Neuronal stem cell (in vitro differentiated cells): ENCODE data around the gene MASP1.

ENCODE experiments used
- DNase-seq: peaks from one replicate; pipeline ENCODE4 v3.0.0-alpha.2; 2013; ENCODE audit warnings: low spot score
- H2AFZ ChIP-seq: one replicate; pipeline ENCODE4 v1.6.1; 2013; ENCODE audit warnings: mild to moderate bottlenecking, low read length, inconsistent platforms
- H2AK5ac ChIP-seq: 2 replicates; pipeline ENCODE4 v1.6.1; 2013; ENCODE audit warnings: low read depth, mild to moderate bottlenecking, inconsistent platforms, low read length, moderate library complexity, mixed read lengths
- H2BK120ac ChIP-seq: 2 replicates; pipeline ENCODE4 v1.6.1; 2013; ENCODE audit warnings: low read depth, mild to moderate bottlenecking, inconsistent platforms, low read length, moderate library complexity, mixed read lengths
- H2BK12ac ChIP-seq: one replicate; pipeline ENCODE4 v1.6.1; 2013; ENCODE audit warnings: low read length, inconsistent platforms
- H2BK15ac ChIP-seq: 2 replicates; pipeline ENCODE4 v1.6.1; 2013; ENCODE audit warnings: mild to moderate bottlenecking, low read length, inconsistent platforms, mixed read lengths
- H2BK5ac ChIP-seq: one replicate; pipeline ENCODE4 v1.6.1; 2013; ENCODE audit warnings: inconsistent platforms, mild to moderate bottlenecking, low read length, moderate library complexity
- H3K14ac ChIP-seq: one replicate; pipeline ENCODE4 v1.6.1; 2013; ENCODE audit warnings: low read length, inconsistent platforms
- H3K18ac ChIP-seq: 2 replicates; pipeline ENCODE4 v1.6.1; 2013; ENCODE audit warnings: low read length, inconsistent platforms
- H3K23ac ChIP-seq: 2 replicates; pipeline ENCODE4 v1.6.1; 2013; ENCODE audit warnings: low read depth, mild to moderate bottlenecking, mixed read lengths, low read length, inconsistent platforms; ENCODE audit not compliant: poor library complexity
- H3K27ac ChIP-seq: replicated peaks from 3 replicates; pipeline ENCODE4 v1.5.1; 2013; ENCODE audit warnings: low read length, inconsistent platforms
- H3K27me3 ChIP-seq, 3 experiments: 2 replicates each; pipeline ENCODE4 v1.6.1; 2013; ENCODE audit warnings: low read length in 3 of 3, mild to moderate bottlenecking in 2 of 3, inconsistent platforms in 1 of 3, low read depth in 1 of 3, mixed read lengths in 1 of 3, moderate library complexity in 1 of 3; ENCODE audit not compliant: control insufficient read depth in 3 of 3, insufficient read depth in 3 of 3
- H3K36me3 ChIP-seq, 2 donors: replicated peaks in 1 of 2; 2 replicates each; pipeline ENCODE4 v1.6.1; 2013; ENCODE audit warnings: low read length in 2 of 2; ENCODE audit not compliant: control insufficient read depth in 2 of 2, insufficient read depth in 2 of 2
- H3K4ac ChIP-seq: 2 replicates; pipeline ENCODE4 v1.6.1; 2013; ENCODE audit warnings: inconsistent platforms, mild to moderate bottlenecking, low read length, moderate library complexity
- H3K4me1 ChIP-seq, 2 donors: 1 replicate in 1 of 2; 2 replicates in 1 of 2; pipeline ENCODE4 v1.6.1; 2013; ENCODE audit warnings: low read length in 2 of 2, low read depth in 1 of 2; ENCODE audit not compliant: control insufficient read depth in 2 of 2, insufficient read depth in 1 of 2
- H3K4me2 ChIP-seq: one replicate; pipeline ENCODE4 v1.6.1; 2013; ENCODE audit warnings: mild to moderate bottlenecking, low read length, inconsistent platforms; ENCODE audit not compliant: insufficient read depth, poor library complexity, severe bottlenecking
- H3K4me3 ChIP-seq, 2 donors: 2 replicates each; pipeline ENCODE4 v1.5.1; 2013; ENCODE audit warnings: low read length in 2 of 2, mild to moderate bottlenecking in 2 of 2, inconsistent platforms in 1 of 2, moderate library complexity in 1 of 2
- H3K79me1 ChIP-seq: one replicate; pipeline ENCODE4 v1.6.1; 2013; ENCODE audit warnings: low read depth, mild to moderate bottlenecking, inconsistent platforms, low read length, moderate library complexity
- H3K9ac ChIP-seq: one replicate; pipeline ENCODE4 v1.6.1; 2013; ENCODE audit warnings: mild to moderate bottlenecking, low read depth, low read length, inconsistent platforms; ENCODE audit not compliant: poor library complexity
- H3K9me3 ChIP-seq, 2 donors: replicated peaks in 1 of 2; 2 replicates each; pipeline versions ENCODE3 to v1.6.1; 2013; ENCODE audit warnings: low read length in 2 of 2, mild to moderate bottlenecking in 2 of 2, inconsistent platforms in 1 of 2, low read depth in 1 of 2, mixed read lengths in 1 of 2, moderate library complexity in 1 of 2; ENCODE audit not compliant: control insufficient read depth in 2 of 2, insufficient read depth in 1 of 2
- H4K8ac ChIP-seq: one replicate; pipeline ENCODE4 v1.6.1; 2013; ENCODE audit warnings: low read depth, mild to moderate bottlenecking, inconsistent platforms, low read length, moderate library complexity
- H4K91ac ChIP-seq: one replicate; pipeline ENCODE4 v1.6.1; 2013; ENCODE audit warnings: low read length, low read depth, mild to moderate bottlenecking, inconsistent platforms; ENCODE audit not compliant: poor library complexity
- WGBS, 2 donors: extraction: QIAGEN DNeasy Blood & Tissue Kit; methylation state at CpG; one replicate each; pipeline ENCODE4 v1.1.7; 2013; ENCODE audit warnings: missing lambda C conversion rate in 2 of 2, mixed read lengths in 1 of 2; ENCODE audit not compliant: insufficient read length in 2 of 2, insufficient replicate concordance in 1 of 2; ENCODE audit errors: extremely low coverage in 2 of 2; 5-methylcytosine and 5-hydroxymethylcytosine counted together

Gene MASP1

GRCh38 chr3:187257992-187258692 lies 33.4 kb downstream of the MASP1 start:
- Histone ChIP-seq H4K91ac (no peak overlapping the region), H3K4ac (no peak overlapping the region), H2BK15ac (no peak overlapping the region), H3K4me3 (no peak overlapping the region), H3K27me3 (no peaks in the 10 kb centered on the region), H3K79me1 (no peaks in the 10 kb centered on the region), H2BK12ac (no peak overlapping the region), H3K36me3 (no peaks in the 10 kb centered on the region), H2AK5ac (no peak overlapping the region), H3K9me3 (no peaks in the 10 kb centered on the region), H3K23ac (no peak overlapping the region), H2AFZ (no peak overlapping the region), H3K27ac (no peak overlapping the region), H3K18ac (no peak overlapping the region), H3K4me2 (no peak overlapping the region), H2BK5ac (no peak overlapping the region), H2BK120ac (no peak overlapping the region), H4K8ac (no peak overlapping the region), H3K9ac (no peak overlapping the region), H3K4me1 (peaks cover 0 to 2% of the 10 kb centered on the region in 2 donors), H3K14ac (no peak overlapping the region)
- DNase-seq: no peak
- WGBS, 2 donors: no CpG with 5 or more reads among the region's 5 CpGs

GRCh38 chr3:187257471-187257870 lies 34.1 kb downstream of the MASP1 start:
- Histone ChIP-seq H3K4ac (no peak overlapping the region), H3K27me3 (no peaks in the 10 kb centered on the region), H2AFZ (no peak overlapping the region), H3K9ac (no peak overlapping the region), H2AK5ac (no peak overlapping the region), H3K14ac (no peak overlapping the region), H2BK12ac (no peak overlapping the region), H3K79me1 (no peaks in the 10 kb centered on the region), H4K8ac (no peak overlapping the region), H2BK15ac (no peak overlapping the region), H3K27ac (no peak overlapping the region), H3K18ac (no peak overlapping the region), H3K4me1 (no peaks in the 10 kb centered on the region), H3K4me2 (no peak overlapping the region), H3K36me3 (no peaks in the 10 kb centered on the region), H3K23ac (no peak overlapping the region), H4K91ac (no peak overlapping the region), H2BK5ac (no peak overlapping the region), H3K4me3 (no peak overlapping the region), H2BK120ac (no peak overlapping the region), H3K9me3 (no peaks in the 10 kb centered on the region)
- DNase-seq: no peak
- WGBS, 2 donors: no CpG with 5 or more reads among the region's 6 CpGs

DNA sequence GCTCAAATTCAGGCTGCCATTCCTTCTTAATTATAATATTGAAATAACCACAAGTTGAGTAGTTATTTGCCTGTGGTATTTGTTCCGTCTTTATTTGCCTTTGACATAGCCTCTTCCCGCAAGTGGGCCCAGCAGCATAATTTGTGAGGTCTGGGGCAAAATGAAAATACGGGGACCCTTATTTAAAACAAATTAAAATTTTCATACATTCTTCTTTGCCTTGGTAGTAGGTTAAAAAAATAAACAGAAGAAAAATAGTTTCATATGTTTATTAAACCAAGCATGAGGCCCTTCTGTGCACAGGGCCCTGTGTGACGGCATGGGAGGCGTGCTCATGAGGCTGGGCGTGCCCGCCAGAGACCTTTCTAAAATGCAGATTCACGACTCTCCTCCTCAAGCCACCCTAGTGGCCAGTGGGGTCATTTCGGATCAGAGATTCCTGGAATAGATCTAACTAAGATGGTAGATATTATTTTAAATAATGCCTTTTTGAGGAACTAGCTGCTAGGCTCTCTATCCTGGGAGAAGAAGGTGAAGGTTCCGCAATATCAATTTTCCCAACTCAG lies 35.4 kb downstream of the MASP1 start:
- Histone ChIP-seq H2AFZ (no peak overlapping the region), H3K23ac (no peak overlapping the region), H3K27me3 (no peaks in the 10 kb centered on the region), H3K36me3 (no peaks in the 10 kb centered on the region), H4K8ac (no peak overlapping the region), H3K18ac (no peak overlapping the region), H2BK5ac (no peak overlapping the region), H3K9ac (no peak overlapping the region), H3K79me1 (no peaks in the 10 kb centered on the region), H3K4ac (no peak overlapping the region), H2BK120ac (no peak overlapping the region), H2BK15ac (no peak overlapping the region), H3K4me2 (no peak overlapping the region), H4K91ac (no peak overlapping the region), H3K14ac (no peak overlapping the region), H2AK5ac (no peak overlapping the region), H3K27ac (no peak overlapping the region), H2BK12ac (no peak overlapping the region), H3K4me1 (peaks cover 0 to 2% of the 10 kb centered on the region in 2 donors), H3K4me3 (no peak overlapping the region), H3K9me3 (no peaks in the 10 kb centered on the region)
- no CpG with 5 or more reads among the region's 10 CpGs for WGBS, 2 donors
- DNase-seq: no peak

- DNase-seq: no peak
- no peak overlapping the region for H4K8ac ChIP-seq
- no peaks in the 10 kb centered on the region for H3K79me1 ChIP-seq
- no peak overlapping the region for H3K4me3 ChIP-seq
- no peaks in the 10 kb centered on the region for H3K9me3 ChIP-seq
- no peaks in the 10 kb centered on the region for H3K27me3 ChIP-seq
- H4K91ac ChIP-seq: no peak overlapping the region
- no peak overlapping the region for H2AK5ac ChIP-seq
- H3K4me2 ChIP-seq: no peak overlapping the region
- no peak overlapping the region for H3K9ac ChIP-seq
- H3K18ac ChIP-seq: no peak overlapping the region
- no peak overlapping the region for H2BK12ac ChIP-seq
- peaks cover 0 to 2% of the 10 kb centered on the region in 2 donors for H3K4me1 ChIP-seq
- H2BK5ac ChIP-seq: no peak overlapping the region
- no peak overlapping the region for H2AFZ ChIP-seq
- no CpG with 5 or more reads among the region's 1 CpG for WGBS, 2 donors
- H3K27ac ChIP-seq: no peak overlapping the region
- H3K23ac ChIP-seq: no peak overlapping the region
- no peak overlapping the region for H3K14ac ChIP-seq
- no peak overlapping the region for H2BK15ac ChIP-seq
- no peaks in the 10 kb centered on the region for H3K36me3 ChIP-seq
- no peak overlapping the region for H2BK120ac ChIP-seq
- no peak overlapping the region for H3K4ac ChIP-seq
Measured at GRCh38 chr3:187255314-187255713, 36.2 kb downstream of the MASP1 start.
